Pancreas (tissue), 10 donors: ENCODE measurements around the gene TMEM202. TPM values are rescaled to one million over a fixed set of nuclear protein-coding genes. Genes with fewer than 3 reads are reported as not detected.
A peak's percentile ranks its signal among the peaks of the same experiment; 100 is the strongest.
"Not testable (repeated sequence)": the region's sequence is repeated elsewhere in the genome, so short reads cannot be mapped to it uniquely, and the experiment has no call there.

Experiments used
- ATAC-seq, 4 donors: fragments of 200-7000 bp; cut with Tn5 transposase; one replicate each; pipeline versions ENCODE4 v1.8.0 to v1.9.1; 2020; ENCODE audit warnings: mild to moderate bottlenecking in 4 of 4, moderate library complexity in 4 of 4
- DNase-seq, 6 donors: peaks; one replicate each; pipeline ENCODE4 v3.0.0-alpha.2; 2020
- FAIRE-seq: peaks from 2 replicates; lab custom pipeline; 2012; peaks lifted over from hg19 to GRCh38; lab: Jason Lieb, UNC
- H3K27ac ChIP-seq, 4 donors: fragments of 200-600 bp; sonication (generic); 1 replicate in 3 of 4; 2 replicates in 1 of 4; pipeline versions ENCODE4 v1.5.0 to v1.8.0; 2020
- H3K27me3 ChIP-seq, 4 donors: fragments of 200-600 bp; one replicate each; pipeline ENCODE4 v1.8.0; 2021
- H3K36me3 ChIP-seq, 3 donors: fragments of 200-600 bp; sonication (generic) in 1 of 3; one replicate each; pipeline versions ENCODE4 v1.5.0 to v1.8.0; 2020 to 2021
- H3K4me1 ChIP-seq, 3 donors: fragments of 200-600 bp; one replicate each; pipeline ENCODE4 v1.8.0; 2021
- H3K4me3 ChIP-seq, 4 donors: fragments of 200-600 bp; sonication (generic) in 2 of 4; one replicate each; pipeline versions ENCODE4 v1.5.0 to v1.8.0; 2020 to 2021
- H3K9me3 ChIP-seq, 4 donors: fragments of 200-600 bp; one replicate each; pipeline ENCODE4 v1.8.0; 2021
- CTCF ChIP-seq, 4 donors: fragments of 200-600 bp; sonication (generic) in 3 of 4; IDR thresholded peaks; one replicate each; pipeline versions ENCODE4 v1.5.0 to v1.8.0; 2021; ENCODE audit warnings: antibody characterized with exemption in 4 of 4
- WGBS, 2 donors: extraction: QIAGEN DNeasy Blood & Tissue Kit; methylation state at CpG; one replicate each; pipeline ENCODE4 v1.1.7; 2013; 5-methylcytosine and 5-hydroxymethylcytosine counted together
- intact Hi-C, 3 donors: fragments of 100-400 bp; cut with DNase I; formaldehyde crosslinking; loops; one replicate each; pipeline versions ENCODE4 v1.11.1 to v1.14.2; 2022
- polyA plus RNA-seq, 2 donors: library from polyadenylated mRNA; stranded (reverse); fragments of 200-250 nt; gene quantifications; one replicate each; pipeline ENCODE4 v1.2.3, GENCODE V29; 2013
- total RNA-seq, 6 donors: library from RNA; stranded (reverse); fragmentation: NEBNext Ultra II Directional in 4 of 6; extraction: Animal tissue kit (Norgen Biotek cat#: 25700) in 4 of 6; gene quantifications; one replicate each; pipeline versions ENCODE4 v1.2.1 to v1.2.4, GENCODE V29; 2021 to 2023
- donor health status: healthy with polysubstance abuse.
- donor health status: DM: no; HTN: no; CAD: no; lungs with moderate emphysema.
- donor health status: DM: no; HTN: no; CAD: no.
- donor health status: control.
- donor health status: control.
- donor health status: Bipolar disorder and iron deficiency.
- donor health status: DM: yes; HTN: yes; CAD: no.
- donor health status: DM: no; HTN: no; CAD: no.
- donor health status: DM: no; HTN: no; CAD: no.
- donor health status: DM: yes; HTN: yes; CAD: no.

TMEM202 gene
- total and polyA plus RNA-seq, 8 donors = not detected

GRCh38 chr15:72379856-72380430, 18.2 kb upstream of the TMEM202 start:
- Histone ChIP-seq H3K4me1 (peaks cover 0 to 9% (median 7%) of the 10 kb centered on the region in 3 donors), H3K27ac (no peak overlapping the region), H3K27me3 (no peaks in the 10 kb centered on the region), H3K4me3 (no peak overlapping the region), H3K36me3 (no peaks in the 10 kb centered on the region), H3K9me3 (no peaks in the 10 kb centered on the region)
- no peak for DNase-seq
- WGBS, 2 donors = 34 to 54% methylated on average over 2 of the region's 2 CpGs
- ATAC-seq = no peak
- no peak for TF ChIP-seq CTCF (IDR thresholded peaks at IDR 0.05)
- no peak for FAIRE-seq
- intact Hi-C loops = no loop called here

DNA sequence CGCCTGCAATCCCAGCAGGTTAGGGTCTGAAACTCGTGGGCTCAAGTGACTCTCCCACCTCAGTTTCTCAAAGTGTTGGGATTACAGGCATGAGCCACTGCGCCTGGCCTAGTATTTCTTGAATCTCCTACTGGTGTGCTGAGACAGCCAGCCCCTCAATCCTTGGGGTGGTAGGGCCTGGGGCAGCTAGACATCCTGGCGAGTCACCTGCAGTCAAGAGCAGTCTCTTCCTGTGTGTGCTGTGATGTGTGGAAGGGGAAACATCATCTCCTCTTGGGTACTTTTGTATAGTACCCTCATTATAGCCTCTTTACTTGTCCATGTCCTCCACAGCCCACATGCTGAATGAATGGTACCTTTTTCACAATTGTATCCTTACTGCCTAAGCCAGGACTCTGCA, 17.4 kb upstream of the TMEM202 start:
- peaks cover 0 to 9% (median 7%) of the 10 kb centered on the region in 3 donors for H3K4me1 ChIP-seq
- no peaks in the 10 kb centered on the region for H3K36me3 ChIP-seq
- 57 to 65% methylated on average over 4 of the region's 4 CpGs for WGBS, 2 donors
- intact Hi-C loops = no loop called here
- no peaks in the 10 kb centered on the region for H3K27me3 ChIP-seq
- no peak overlapping the region for H3K27ac ChIP-seq
- no peaks in the 10 kb centered on the region for H3K9me3 ChIP-seq
- no peak overlapping the region for H3K4me3 ChIP-seq
- TF ChIP-seq CTCF (IDR thresholded peaks at IDR 0.05) = no peak
- no peak for ATAC-seq
- no peak for FAIRE-seq
- no peak for DNase-seq

DNA sequence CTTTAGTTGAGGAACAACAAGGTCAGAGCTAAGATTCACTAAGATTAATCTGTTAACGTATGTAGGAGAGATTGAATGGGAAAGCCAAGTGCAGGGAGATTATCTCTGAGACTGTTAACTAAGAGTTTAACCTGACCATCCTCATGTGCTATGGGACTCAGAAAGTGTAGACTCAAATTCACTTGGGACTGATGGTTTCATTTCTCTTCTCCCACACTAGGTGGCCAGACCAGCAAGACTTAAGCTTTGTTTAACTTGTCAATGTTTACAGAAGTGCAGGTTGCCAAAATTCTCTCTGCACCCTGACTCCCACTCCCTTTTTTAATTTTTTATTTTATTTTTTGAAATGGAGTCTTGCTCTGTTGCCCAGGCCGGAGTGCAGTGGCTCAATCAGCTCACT, 16.0 kb upstream of the TMEM202 start:
- ATAC-seq (peak in 2 of 4 donors; percentile 48), FAIRE-seq (no peak), DNase-seq (no peak)
- no peak for TF ChIP-seq CTCF (IDR thresholded peaks at IDR 0.05)
- H3K27ac ChIP-seq = no peak overlapping the region
- no peaks in the 10 kb centered on the region for H3K36me3 ChIP-seq
- H3K9me3 ChIP-seq = no peaks in the 10 kb centered on the region
- H3K4me1 ChIP-seq = peaks cover 0 to 2% (median 0%) of the 10 kb centered on the region in 3 donors
- 51 to 67% methylated on average over 2 of the region's 2 CpGs for WGBS, 2 donors
- intact Hi-C loops = no loop called here
- H3K27me3 ChIP-seq = no peaks in the 10 kb centered on the region
- no peak overlapping the region for H3K4me3 ChIP-seq

DNA sequence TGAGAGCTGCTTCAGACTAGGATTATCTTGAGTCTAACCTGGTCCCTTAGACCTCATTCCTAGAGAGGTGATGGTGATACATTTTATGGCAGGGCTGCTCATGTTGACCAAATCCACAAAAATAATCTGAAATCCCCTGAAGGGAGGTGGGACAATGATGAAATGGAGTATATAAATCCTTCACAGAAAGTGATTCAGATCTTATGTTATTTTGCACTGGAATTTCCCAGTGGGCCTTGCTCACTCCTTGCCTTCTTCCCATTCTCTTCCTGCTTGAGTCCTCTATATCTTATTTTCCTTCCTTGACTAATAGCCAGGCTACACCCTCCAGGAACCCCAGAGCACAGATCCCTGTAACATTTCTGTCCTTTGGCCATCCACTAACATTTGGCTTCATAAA, 10.4 kb upstream of the TMEM202 start:
- H3K27ac ChIP-seq = no peak overlapping the region
- DNase-seq (no peak), ATAC-seq (no peak), FAIRE-seq (no peak)
- peaks cover 0 to 3% (median 0%) of the 10 kb centered on the region in 3 donors for H3K4me1 ChIP-seq
- H3K36me3 ChIP-seq = no peaks in the 10 kb centered on the region
- no peaks in the 10 kb centered on the region for H3K27me3 ChIP-seq
- intact Hi-C loops = no loop called here
- no peaks in the 10 kb centered on the region for H3K9me3 ChIP-seq
- TF ChIP-seq CTCF (IDR thresholded peaks at IDR 0.05) = no peak
- H3K4me3 ChIP-seq = no peak overlapping the region

- Histone ChIP-seq H3K27me3 (no peaks in the 10 kb centered on the region), H3K4me3 (no peak overlapping the region), H3K27ac (no peak overlapping the region), H3K9me3 (no peaks in the 10 kb centered on the region), H3K4me1 (peaks cover 0 to 3% (median 0%) of the 10 kb centered on the region in 3 donors), H3K36me3 (no peaks in the 10 kb centered on the region)
- intact Hi-C loops = no loop called here
- peak in 4 of 6 donors; percentile 26 to 55 (median 32) for DNase-seq
- peak; percentile 44 to 90 (median 68) for ATAC-seq
- WGBS, 2 donors = 10 to 22% methylated on average over 3 of the region's 3 CpGs
- no peak for FAIRE-seq
- TF ChIP-seq CTCF (IDR thresholded peaks at IDR 0.05) = no peak
Observed at GRCh38 chr15:72389231-72389630, 8.9 kb upstream of the TMEM202 start.

DNA sequence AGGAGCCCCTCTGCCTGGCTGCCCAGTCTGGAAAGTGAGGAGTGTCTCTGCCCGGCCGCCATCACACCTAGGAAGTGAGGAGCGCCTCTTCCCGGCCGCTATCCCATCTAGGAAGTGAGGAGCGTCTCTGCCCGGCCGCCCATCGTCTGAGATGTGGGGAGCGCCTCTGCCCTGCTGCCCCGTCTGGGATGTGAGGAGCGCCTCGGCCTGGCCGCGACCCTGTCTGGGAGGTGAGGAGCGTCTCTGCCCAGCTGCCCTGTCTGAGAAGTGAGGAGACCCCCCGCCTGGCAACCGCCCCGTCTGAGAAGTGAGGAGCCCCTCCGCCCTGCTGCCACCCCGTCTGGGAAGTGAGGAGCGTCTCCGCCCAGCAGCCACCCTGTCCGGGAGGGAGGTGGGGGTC, 1.8 kb upstream of the TMEM202 start:
- H3K9me3 ChIP-seq, H3K4me1 ChIP-seq, intact Hi-C loops, FAIRE-seq, H3K4me3 ChIP-seq, DNase-seq, ATAC-seq, H3K27ac ChIP-seq, H3K36me3 ChIP-seq, H3K27me3 ChIP-seq: not testable (repeated sequence)
- 88 to 92% methylated on average over 16 to 24 of the region's 24 CpGs for WGBS, 2 donors
